ENCODE data around the gene SVEP1. TPM values are rescaled to one million over a fixed set of nuclear protein-coding genes. Genes with fewer than 3 reads are reported as not detected.

The SVEP1 gene
- polyA plus RNA-seq, 1 experiment: 24.8 TPM

DNA sequence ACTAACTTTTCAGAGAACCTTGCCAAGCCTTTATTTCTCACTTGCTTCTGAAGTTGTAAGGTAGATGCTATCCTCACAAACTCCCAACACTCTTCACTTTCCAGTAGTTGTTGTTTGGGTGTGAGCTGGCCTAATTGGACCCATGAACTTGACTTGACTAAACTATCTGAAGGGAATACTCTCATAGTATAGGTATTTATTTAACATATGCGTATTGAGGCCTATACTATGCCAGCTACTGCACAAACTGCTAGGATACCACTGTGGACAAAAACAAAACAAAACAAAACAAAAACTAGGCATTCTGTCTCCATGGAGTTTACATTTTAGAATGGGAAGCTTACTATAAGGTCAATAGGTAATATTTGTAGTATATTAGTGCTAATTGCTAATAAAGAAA lies 243.2 kb downstream of the SVEP1 start:
- no peak overlapping the region for H3K4me3 ChIP-seq (ENCODE audit: low read depth, low read length)
- ChIA-PET POLR2A (no interaction called here), CTCF (no interaction called here)
- DNase-seq (ENCODE audit: low read depth): no peak
- no peaks in the 10 kb centered on the region for H3K27me3 ChIP-seq (ENCODE audit: control insufficient read depth, insufficient read depth, low read length)
- TF ChIP-seq, protein P1, sequence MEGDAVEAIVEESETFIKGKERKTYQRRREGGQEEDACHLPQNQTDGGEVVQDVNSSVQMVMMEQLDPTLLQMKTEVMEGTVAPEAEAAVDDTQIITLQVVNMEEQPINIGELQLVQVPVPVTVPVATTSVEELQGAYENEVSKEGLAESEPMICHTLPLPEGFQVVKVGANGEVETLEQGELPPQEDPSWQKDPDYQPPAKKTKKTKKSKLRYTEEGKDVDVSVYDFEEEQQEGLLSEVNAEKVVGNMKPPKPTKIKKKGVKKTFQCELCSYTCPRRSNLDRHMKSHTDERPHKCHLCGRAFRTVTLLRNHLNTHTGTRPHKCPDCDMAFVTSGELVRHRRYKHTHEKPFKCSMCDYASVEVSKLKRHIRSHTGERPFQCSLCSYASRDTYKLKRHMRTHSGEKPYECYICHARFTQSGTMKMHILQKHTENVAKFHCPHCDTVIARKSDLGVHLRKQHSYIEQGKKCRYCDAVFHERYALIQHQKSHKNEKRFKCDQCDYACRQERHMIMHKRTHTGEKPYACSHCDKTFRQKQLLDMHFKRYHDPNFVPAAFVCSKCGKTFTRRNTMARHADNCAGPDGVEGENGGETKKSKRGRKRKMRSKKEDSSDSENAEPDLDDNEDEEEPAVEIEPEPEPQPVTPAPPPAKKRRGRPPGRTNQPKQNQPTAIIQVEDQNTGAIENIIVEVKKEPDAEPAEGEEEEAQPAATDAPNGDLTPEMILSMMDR (IDR thresholded peaks at IDR 0.05; ENCODE audit: insufficient read depth, low read depth, low read length): no peak
- no peaks in the 10 kb centered on the region; the same call in 1 of the 2 replicates for H3K36me3 ChIP-seq (ENCODE audit: control insufficient read depth, insufficient read depth, low read length)

DNA sequence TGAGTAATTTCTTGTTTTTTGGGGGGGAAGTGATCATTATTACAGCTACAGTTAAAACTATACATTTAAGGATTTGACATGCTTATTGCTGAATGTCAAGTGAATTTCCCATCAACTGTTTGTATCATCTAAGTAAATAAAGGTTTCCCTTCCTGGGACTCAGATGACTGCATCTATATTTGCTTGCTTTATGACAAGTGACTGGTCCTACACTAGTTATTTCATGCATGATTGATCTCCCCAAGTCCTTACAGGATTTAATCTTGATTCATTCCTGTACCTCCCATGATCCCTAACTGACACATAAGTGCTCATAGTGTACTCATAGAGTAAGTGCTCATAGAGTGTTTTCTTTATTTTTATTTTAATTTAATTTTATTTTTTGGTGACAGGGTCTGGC lies 244.7 kb downstream of the SVEP1 start:
- Histone ChIP-seq H3K4me3 (ENCODE audit: low read depth, low read length) (no peak overlapping the region), H3K27me3 (ENCODE audit: control insufficient read depth, insufficient read depth, low read length) (no peaks in the 10 kb centered on the region), H3K36me3 (ENCODE audit: control insufficient read depth, insufficient read depth, low read length) (no peaks in the 10 kb centered on the region; the same call in 1 of the 2 replicates)
- ChIA-PET CTCF (no interaction called here), POLR2A (no interaction called here)
- TF ChIP-seq, protein P1 (IDR thresholded peaks at IDR 0.05; ENCODE audit: insufficient read depth, low read depth, low read length): no peak
- DNase-seq (ENCODE audit: low read depth): no peak

DNA sequence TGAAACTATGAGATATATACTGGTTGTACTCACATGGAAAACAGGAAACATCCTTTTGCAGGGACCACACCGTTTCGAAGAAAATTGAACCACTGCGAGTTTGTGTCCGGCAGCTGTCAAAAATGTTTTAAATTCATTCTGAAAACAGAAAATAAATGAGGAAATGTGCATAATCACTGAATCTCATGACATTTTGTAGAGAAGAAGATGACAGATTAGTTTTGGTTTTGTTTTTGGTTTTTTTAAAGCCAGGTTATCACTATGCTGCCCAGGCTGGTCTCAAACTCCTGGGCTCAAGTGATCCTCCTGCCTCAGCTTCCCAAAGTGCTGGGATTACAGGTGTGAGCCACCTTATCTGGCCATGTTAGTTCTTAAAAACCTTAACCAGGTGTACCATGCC lies 245.4 kb downstream of the SVEP1 start:
- POLR2A ChIA-PET: no interaction called here
- CTCF ChIA-PET: no interaction called here

DNA sequence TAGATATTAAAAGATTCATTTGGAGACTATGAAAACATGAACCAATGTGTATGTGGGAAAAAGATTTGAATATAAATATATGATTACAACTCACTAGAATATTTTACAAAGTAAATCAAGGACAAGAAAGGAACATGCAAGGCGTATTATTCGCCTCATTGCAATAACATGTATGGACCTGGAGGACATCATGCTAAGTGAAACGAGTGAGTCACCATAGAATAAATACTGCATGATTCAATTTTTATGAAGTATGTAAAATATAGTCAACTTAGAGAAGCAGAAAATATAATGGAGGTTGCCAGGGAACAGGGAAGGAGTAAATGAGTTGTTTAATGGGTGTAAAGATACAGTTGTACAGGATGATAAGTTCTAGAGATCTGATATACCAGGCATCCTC lies 246.8 kb downstream of the SVEP1 start:
- POLR2A ChIA-PET: no interaction called here
- H3K4me3 ChIP-seq (ENCODE audit: low read depth, low read length): no peak overlapping the region
- CTCF ChIA-PET: no interaction called here
- H3K27me3 ChIP-seq (ENCODE audit: control insufficient read depth, insufficient read depth, low read length): no peaks in the 10 kb centered on the region
- TF ChIP-seq, protein P1 (IDR thresholded peaks at IDR 0.05; ENCODE audit: insufficient read depth, low read depth, low read length): no peak
- no peaks in the 10 kb centered on the region; the same call in 1 of the 2 replicates for H3K36me3 ChIP-seq (ENCODE audit: control insufficient read depth, insufficient read depth, low read length)
- no peak for DNase-seq (ENCODE audit: low read depth)

More for the DNA sequence above, 245.4 kb downstream of the SVEP1 start:
- Histone ChIP-seq H3K27me3 (ENCODE audit: control insufficient read depth, insufficient read depth, low read length) (no peaks in the 10 kb centered on the region), H3K36me3 (ENCODE audit: control insufficient read depth, insufficient read depth, low read length) (no peaks in the 10 kb centered on the region; the same call in 1 of the 2 replicates), H3K4me3 (ENCODE audit: low read depth, low read length) (no peak overlapping the region)
- no peak for DNase-seq (ENCODE audit: low read depth)
- TF ChIP-seq, protein P1 (IDR thresholded peaks at IDR 0.05; ENCODE audit: insufficient read depth, low read depth, low read length): no peak

DNA sequence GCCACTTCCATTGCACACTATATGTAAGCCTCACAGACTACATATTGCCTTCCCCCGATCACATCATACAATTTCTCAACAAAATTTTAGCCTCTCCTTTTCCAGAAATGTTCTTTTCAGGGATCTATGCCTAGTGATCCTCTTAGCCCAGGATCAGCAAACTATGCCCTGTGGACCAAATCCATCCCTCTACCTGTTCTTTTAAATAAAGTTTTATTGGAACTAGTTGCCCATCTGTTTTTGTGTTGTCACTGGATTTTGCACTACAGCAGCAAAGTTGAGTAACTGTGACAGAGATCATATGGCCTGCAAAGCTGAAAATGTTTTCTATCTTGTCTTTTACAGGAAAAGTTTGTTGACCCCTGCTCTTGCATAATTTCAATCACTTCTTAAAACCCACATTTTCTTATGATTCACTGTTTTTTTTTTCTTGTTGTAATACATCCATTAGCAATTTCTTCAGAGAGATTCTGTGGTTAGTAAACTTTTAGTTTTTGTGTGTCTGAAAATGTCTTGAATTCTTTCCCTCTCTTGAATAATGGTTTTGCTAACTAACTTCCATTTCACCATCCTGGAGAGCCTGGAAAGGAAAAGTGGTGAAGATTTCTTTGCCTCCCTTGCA lies 248.9 kb downstream of the SVEP1 start:
- DNase-seq (ENCODE audit: low read depth): peak; percentile 46

More for the DNA sequence above, 248.9 kb downstream of the SVEP1 start:
- no peaks in the 10 kb centered on the region for H3K27me3 ChIP-seq (ENCODE audit: control insufficient read depth, insufficient read depth, low read length)
- ChIA-PET POLR2A (interaction anchor here (0.6 kb wide), 1 partner anchor 9 kb away, joined by 4 read pairs; no protein-coding TSS in a partner anchor), CTCF (no interaction called here)
- no peak overlapping the region for H3K4me3 ChIP-seq (ENCODE audit: low read depth, low read length)
- H3K36me3 ChIP-seq (ENCODE audit: control insufficient read depth, insufficient read depth, low read length): no peaks in the 10 kb centered on the region; the same call in 1 of the 2 replicates
- TF ChIP-seq, protein P1 (IDR thresholded peaks at IDR 0.05; ENCODE audit: insufficient read depth, low read depth, low read length): no peak

Measured in BJ (cell line).